WTC11 (cell line): Measurements from ENCODE around the gene UNC5A.

ENCODE experiments used
- ATF2 ChIP-seq: sonication (generic); formaldehyde crosslinking; IDR thresholded peaks from 2 replicates; pipeline ENCODE4 v1.8.1; 2022; ENCODE audit warnings: low read depth, missing genetic modification reagents, borderline replicate concordance
- ATF6 ChIP-seq: sonication (generic); formaldehyde crosslinking; IDR thresholded peaks from 2 replicates; pipeline ENCODE4 v1.8.1; 2023; ENCODE audit warnings: mild to moderate bottlenecking, missing genetic modification reagents
- FOXP1 ChIP-seq: sonication (generic); formaldehyde crosslinking; IDR thresholded peaks from 2 replicates; pipeline ENCODE4 v1.8.0; 2022; ENCODE audit warnings: missing genetic modification reagents, mild to moderate bottlenecking, moderate library complexity, borderline replicate concordance
- JUN ChIP-seq: sonication (generic); formaldehyde crosslinking; IDR thresholded peaks from 2 replicates; pipeline ENCODE4 v1.8.0; 2023; ENCODE audit warnings: mild to moderate bottlenecking, missing genetic modification reagents
- KAT7 ChIP-seq: sonication (generic); formaldehyde crosslinking; IDR thresholded peaks from 2 replicates; pipeline ENCODE4 v1.8.1; 2023; ENCODE audit warnings: missing genetic modification reagents, mild to moderate bottlenecking, borderline replicate concordance
- MAX ChIP-seq: sonication (generic); formaldehyde crosslinking; IDR thresholded peaks from 2 replicates; pipeline ENCODE4 v1.8.0; 2022; ENCODE audit warnings: mild to moderate bottlenecking, missing genetic modification reagents
- STAT6 ChIP-seq: sonication (generic); formaldehyde crosslinking; conservative IDR thresholded peaks from 2 replicates; pipeline ENCODE4 v1.8.1; 2023; ENCODE audit warnings: mild to moderate bottlenecking, low read depth, missing genetic modification reagents, moderate library complexity
- TEAD4 ChIP-seq: sonication (generic); formaldehyde crosslinking; IDR thresholded peaks from 2 replicates; pipeline ENCODE4 v1.8.0; 2022; ENCODE audit warnings: mild to moderate bottlenecking, missing genetic modification reagents
- ZNF219 ChIP-seq: sonication (generic); formaldehyde crosslinking; IDR thresholded peaks from 2 replicates; pipeline ENCODE4 v1.8.0; 2023; ENCODE audit warnings: missing genetic modification reagents, mild to moderate bottlenecking, borderline replicate concordance
- ZNF317 ChIP-seq: sonication (generic); formaldehyde crosslinking; IDR thresholded peaks from 2 replicates; pipeline ENCODE4 v1.8.1; 2023; ENCODE audit warnings: low read depth, mild to moderate bottlenecking, moderate library complexity, missing genetic modification reagents, borderline replicate concordance
- ZNF423 ChIP-seq: fragments of 250-450 bp; sonication (Bioruptor Pico); IDR thresholded peaks from 2 replicates; pipeline ENCODE4 v2.1.2; 2022; ENCODE audit warnings: mild to moderate bottlenecking, moderate library complexity
- TF ChIP-seq, protein P1 (sequence below): fragments of 200-600 bp; IDR thresholded peaks from 2 replicates; pipeline ENCODE4 v1.8.0; 2022; ENCODE audit warnings: antibody characterized with exemption
- TF ChIP-seq, protein P2 (sequence below): sonication (generic); formaldehyde crosslinking; IDR thresholded peaks from 2 replicates; pipeline ENCODE4 v1.8.1; 2023; ENCODE audit warnings: mild to moderate bottlenecking, missing genetic modification reagents, moderate library complexity

DNA sequence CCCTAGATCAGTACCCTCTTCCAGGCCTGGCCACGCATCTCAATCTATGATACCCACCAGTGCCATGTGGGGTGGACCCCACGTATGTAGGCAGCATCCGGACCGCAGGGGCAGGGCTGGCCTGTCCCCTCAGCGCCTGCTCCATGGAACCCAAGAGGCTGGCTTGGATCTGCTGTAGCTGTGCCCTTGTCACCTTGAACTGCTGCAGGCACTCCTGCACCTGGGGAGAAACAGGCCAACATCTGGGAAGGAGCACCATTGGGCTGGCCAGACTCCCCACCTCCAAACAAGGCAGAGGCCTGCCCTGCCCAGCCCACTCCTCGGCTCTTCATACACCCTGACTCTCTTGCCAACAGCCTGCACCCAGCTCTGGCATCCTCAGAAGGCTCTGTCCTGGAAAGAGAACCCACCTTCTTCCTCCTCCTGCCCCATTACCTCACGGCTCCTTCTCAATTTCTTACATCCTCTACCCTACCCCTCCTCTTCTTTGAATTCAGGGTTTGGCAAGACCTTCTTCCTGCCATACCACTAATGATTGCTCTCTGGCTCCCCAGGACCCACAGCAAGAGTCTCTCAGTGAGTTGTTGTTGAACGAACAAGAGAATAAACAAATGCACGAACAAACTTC, 81.1 kb downstream of the UNC5A start:
- TF ChIP-seq, protein P1, sequence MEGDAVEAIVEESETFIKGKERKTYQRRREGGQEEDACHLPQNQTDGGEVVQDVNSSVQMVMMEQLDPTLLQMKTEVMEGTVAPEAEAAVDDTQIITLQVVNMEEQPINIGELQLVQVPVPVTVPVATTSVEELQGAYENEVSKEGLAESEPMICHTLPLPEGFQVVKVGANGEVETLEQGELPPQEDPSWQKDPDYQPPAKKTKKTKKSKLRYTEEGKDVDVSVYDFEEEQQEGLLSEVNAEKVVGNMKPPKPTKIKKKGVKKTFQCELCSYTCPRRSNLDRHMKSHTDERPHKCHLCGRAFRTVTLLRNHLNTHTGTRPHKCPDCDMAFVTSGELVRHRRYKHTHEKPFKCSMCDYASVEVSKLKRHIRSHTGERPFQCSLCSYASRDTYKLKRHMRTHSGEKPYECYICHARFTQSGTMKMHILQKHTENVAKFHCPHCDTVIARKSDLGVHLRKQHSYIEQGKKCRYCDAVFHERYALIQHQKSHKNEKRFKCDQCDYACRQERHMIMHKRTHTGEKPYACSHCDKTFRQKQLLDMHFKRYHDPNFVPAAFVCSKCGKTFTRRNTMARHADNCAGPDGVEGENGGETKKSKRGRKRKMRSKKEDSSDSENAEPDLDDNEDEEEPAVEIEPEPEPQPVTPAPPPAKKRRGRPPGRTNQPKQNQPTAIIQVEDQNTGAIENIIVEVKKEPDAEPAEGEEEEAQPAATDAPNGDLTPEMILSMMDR, result no peak
- TF ChIP-seq KAT7 (no peak), ZNF317 (CRISPR knock-in tag) (no peak), ATF2 (CRISPR knock-in tag) (no peak), ZNF423 (no peak), ZNF219 (CRISPR knock-in tag) (no peak), MAX (no peak), JUN (no peak), FOXP1 (CRISPR knock-in tag) (no peak), ATF6 (CRISPR knock-in tag) (no peak), STAT6 (CRISPR knock-in tag) (no peak), TEAD4 (CRISPR knock-in tag) (no peak)
- TF ChIP-seq, protein P2, sequence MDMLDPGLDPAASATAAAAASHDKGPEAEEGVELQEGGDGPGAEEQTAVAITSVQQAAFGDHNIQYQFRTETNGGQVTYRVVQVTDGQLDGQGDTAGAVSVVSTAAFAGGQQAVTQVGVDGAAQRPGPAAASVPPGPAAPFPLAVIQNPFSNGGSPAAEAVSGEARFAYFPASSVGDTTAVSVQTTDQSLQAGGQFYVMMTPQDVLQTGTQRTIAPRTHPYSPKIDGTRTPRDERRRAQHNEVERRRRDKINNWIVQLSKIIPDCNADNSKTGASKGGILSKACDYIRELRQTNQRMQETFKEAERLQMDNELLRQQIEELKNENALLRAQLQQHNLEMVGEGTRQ, result no peak
